GM21737 (cell line): Measurements from ENCODE around the gene CCL16.

Experiments
- ATAC-seq: cut with Tn5 transposase; IDR thresholded peaks from one replicate; pipeline ENCODE4 v1.9.1; 2021; ENCODE audit warnings: mild to moderate bottlenecking, moderate library complexity; ENCODE audit not compliant: unreplicated experiment

The CCL16 gene

GRCh38 chr17:35988164-35988563, 6.9 kb upstream of the CCL16 start:
- no peak for ATAC-seq

DNA sequence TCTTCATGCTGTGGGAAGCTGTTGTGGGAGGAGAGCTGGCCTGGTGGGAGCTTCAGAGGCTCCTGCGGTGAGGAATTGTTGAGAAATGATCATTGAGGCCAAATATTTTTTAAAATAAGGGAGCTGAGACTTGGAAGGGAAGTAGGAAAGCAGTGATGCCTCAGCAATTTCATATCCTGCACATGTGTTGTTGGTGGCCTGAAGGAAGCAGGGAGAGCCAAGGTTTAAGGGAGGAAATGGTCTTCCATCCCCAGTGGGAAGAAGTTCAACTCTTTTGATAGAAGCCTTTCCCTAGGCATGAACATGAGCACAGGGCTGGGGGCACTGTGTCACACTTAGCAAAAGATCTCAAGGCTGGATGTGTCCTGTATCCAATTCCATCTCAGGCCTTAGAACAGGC, 5.3 kb upstream of the CCL16 start, which contains the start of gene CCL14:
Gene CCL14 (minus strand): TSS at position 87 of the 400 bp plus-strand sequence. CDS start 80 bp downstream, at position 7.
- no peak for ATAC-seq

- no peak for ATAC-seq
These were observed 2.8 kb upstream of the CCL16 start for GRCh38 chr17:35984140-35984539.

- no peak for ATAC-seq
These were observed 1.3 kb upstream of the CCL16 start for GRCh38 chr17:35982409-35983191.

- ATAC-seq = no peak
These were observed 622 bp upstream of the CCL16 start for GRCh38 chr17:35981908-35982330.

GRCh38 chr17:35978346-35978745, 3.0 kb downstream of the CCL16 start:
- ATAC-seq = no peak

DNA sequence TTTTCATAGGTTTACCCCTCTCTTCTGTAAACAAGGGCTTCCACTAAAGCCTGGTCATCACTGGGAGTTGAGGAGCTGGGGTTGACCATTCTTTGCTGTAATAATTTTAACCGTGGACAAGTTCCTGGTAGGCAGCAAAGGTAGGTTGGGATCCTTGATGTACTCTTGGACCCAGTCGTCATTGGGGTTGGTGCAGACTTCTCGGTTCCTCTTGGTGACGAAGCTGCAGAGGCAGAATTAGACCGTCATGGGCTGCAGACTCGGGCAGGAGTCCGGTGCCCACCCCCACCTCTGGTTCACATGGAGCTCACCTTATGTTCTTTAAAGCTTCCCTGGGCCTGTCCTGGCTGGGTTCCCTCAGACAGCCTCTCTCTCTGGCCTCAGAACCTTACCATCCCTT, 3.8 kb downstream of the CCL16 start:
- no peak for ATAC-seq

- ATAC-seq = no peak
These were observed 7.7 kb downstream of the CCL16 start for GRCh38 chr17:35973333-35974260.

GRCh38 chr17:35972945-35973332, 8.4 kb downstream of the CCL16 start:
- ATAC-seq = no peak

DNA sequence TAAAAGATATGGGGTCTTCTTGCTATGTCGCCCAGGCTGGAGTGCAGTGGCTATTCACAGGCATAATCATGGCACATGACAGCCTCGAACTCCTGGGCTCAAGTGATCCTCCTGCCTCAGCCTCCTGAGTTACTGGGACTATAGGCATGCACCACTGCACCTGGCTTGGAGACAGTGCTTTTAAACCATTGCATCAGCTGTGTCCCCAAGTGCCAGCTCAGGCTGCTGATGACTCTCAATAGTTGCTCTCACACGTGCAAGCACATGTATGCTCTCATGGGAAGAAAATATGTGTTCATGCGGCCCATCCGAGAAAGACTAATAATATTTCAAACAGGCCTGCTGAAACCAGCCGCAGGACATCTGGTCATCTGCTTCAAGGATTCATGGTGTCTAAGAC, 8.8 kb downstream of the CCL16 start:
- ATAC-seq = no peak

DNA sequence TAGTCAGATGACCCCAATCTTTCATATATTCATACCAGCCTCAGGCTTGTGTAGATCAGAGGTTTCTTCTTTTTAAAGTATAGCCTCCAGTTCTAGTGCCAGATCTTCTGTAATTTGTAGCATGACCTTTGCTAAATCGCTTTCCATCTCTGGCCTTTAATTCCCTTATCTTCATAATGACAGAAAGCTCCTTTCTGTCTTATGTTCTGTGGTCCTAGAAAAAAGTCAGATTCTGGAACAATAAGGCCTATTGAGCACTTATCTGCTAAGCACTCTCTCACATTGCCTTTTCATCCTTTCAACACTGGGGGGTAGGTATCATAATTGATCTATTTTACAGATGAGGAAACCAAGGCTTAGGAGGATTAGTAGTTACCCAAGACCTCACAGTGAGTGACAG, 9.2 kb downstream of the CCL16 start:
- ATAC-seq = no peak

- no peak for ATAC-seq
These were observed 11.5 kb downstream of the CCL16 start for GRCh38 chr17:35969558-35970380.

GRCh38 chr17:35968520-35969054, 12.7 kb downstream of the CCL16 start:
- no peak for ATAC-seq

- ATAC-seq = no peak
These were observed 16.0 kb downstream of the CCL16 start for GRCh38 chr17:35965272-35965671.

- no peak for ATAC-seq
These were observed 17.6 kb downstream of the CCL16 start for GRCh38 chr17:35963663-35964062.

- ATAC-seq = no peak
These were observed 27.6 kb downstream of the CCL16 start for GRCh38 chr17:35953720-35954119.

DNA sequence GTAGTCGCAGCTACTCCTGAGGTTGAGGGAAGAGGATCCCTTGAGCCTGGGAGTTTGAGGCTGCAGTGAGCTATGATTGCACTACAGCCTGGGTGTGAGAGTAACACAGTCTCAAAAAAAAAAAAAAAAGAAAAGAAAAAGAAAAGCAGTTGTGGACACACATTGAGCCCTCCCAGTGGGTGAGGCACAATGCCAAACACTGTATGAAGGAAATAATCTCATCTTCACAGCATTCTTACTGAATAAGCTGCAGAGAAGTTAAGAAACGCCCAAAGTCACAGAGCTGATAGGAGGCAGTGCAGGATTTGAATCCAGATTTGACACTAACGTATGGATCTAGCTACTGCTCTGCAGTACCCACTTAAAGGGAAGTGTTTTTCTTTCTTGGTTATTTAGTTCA, 31.9 kb downstream of the CCL16 start:
- ATAC-seq = no peak

DNA sequence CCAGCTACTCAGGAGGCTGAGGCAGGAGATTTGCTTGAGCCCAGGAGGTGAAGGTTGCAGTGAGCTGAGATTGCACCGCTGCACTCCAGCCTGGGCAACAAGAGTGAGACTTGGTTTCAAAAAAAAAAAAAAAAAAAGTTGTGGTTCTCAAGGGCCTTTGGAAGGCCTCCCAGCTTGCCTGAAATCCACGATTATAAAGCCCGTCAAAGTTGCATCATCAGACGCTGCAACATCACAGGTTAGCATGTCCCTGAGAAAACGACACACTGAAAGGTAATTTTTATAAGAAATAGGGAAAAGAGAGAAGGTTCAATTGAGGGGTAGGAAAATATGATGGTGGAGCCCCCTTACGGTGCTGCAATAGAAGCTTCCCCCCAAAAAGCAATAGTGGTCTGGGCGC, 33.2 kb downstream of the CCL16 start:
- ATAC-seq = no peak

GRCh38 chr17:35947156-35947585, 34.1 kb downstream of the CCL16 start:
- no peak for ATAC-seq

- no peak for ATAC-seq
These were observed 37.1 kb downstream of the CCL16 start for GRCh38 chr17:35944151-35944550.

- no peak for ATAC-seq
These were observed 37.8 kb downstream of the CCL16 start, which contains the start of gene LYZL6 for GRCh38 chr17:35943537-35943936. Gene LYZL6 (minus strand): TSS chr17:35943713. CDS start chr17:35939356, 4,357 bp downstream.
